Panc1 (cell line): ENCODE data around the gene MIA2.

Experiments used
- POLR2AphosphoS5 ChIP-seq: IDR thresholded peaks from 2 replicates; pipeline ENCODE4 v1.6.1; 2012; ENCODE audit warnings: mild to moderate bottlenecking, low read depth, low read length, moderate library complexity
- TCF7L2 ChIP-seq: IDR thresholded peaks from 2 replicates; pipeline ENCODE4 v1.6.1; 2011; ENCODE audit warnings: mild to moderate bottlenecking, low read depth, low read length, inconsistent platforms
- TF ChIP-seq, protein P1 (sequence below): fragments of 450-650 bp; IDR thresholded peaks from 2 replicates; pipeline ENCODE4 v1.5.1; 2017; ENCODE audit warnings: mild to moderate bottlenecking

DNA sequence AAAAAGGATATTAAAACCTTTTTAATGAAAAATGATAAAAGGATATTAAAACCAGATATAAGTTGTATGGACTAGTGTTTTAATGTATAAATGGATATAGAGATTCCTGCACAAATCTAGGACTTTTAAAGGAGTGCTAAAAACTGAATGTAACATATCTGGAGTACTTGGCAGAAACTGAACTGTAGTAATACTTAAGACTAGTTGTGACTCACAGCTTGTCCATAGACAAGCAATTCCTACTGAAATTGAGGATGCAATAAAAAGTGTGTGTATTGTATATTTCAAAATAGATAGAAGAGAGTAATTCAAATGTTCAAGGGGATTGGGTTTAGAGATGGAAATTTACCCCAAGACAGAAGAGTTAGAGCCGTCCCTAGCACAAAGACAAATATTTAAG lies 138.9 kb downstream of the MIA2 start:
- TF ChIP-seq, protein P1, sequence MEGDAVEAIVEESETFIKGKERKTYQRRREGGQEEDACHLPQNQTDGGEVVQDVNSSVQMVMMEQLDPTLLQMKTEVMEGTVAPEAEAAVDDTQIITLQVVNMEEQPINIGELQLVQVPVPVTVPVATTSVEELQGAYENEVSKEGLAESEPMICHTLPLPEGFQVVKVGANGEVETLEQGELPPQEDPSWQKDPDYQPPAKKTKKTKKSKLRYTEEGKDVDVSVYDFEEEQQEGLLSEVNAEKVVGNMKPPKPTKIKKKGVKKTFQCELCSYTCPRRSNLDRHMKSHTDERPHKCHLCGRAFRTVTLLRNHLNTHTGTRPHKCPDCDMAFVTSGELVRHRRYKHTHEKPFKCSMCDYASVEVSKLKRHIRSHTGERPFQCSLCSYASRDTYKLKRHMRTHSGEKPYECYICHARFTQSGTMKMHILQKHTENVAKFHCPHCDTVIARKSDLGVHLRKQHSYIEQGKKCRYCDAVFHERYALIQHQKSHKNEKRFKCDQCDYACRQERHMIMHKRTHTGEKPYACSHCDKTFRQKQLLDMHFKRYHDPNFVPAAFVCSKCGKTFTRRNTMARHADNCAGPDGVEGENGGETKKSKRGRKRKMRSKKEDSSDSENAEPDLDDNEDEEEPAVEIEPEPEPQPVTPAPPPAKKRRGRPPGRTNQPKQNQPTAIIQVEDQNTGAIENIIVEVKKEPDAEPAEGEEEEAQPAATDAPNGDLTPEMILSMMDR: no peak
- no peak for TF ChIP-seq POLR2AphosphoS5
- no peak for TF ChIP-seq TCF7L2
